DMS114 treated with DMSO at 0.1 percent for 48 hours (cell line): ENCODE measurements around the gene PKD1L1.
"Not testable (repeated sequence)": the region's sequence is repeated elsewhere in the genome, so short reads cannot be mapped to it uniquely, and the experiment has no call there.

ENCODE experiments used
- DNase-seq: peaks from one replicate; lab custom pipeline; 2025; ENCODE audit not compliant: unreplicated experiment; lab: John Stamatoyannopoulos, UW

Gene PKD1L1, protein sequence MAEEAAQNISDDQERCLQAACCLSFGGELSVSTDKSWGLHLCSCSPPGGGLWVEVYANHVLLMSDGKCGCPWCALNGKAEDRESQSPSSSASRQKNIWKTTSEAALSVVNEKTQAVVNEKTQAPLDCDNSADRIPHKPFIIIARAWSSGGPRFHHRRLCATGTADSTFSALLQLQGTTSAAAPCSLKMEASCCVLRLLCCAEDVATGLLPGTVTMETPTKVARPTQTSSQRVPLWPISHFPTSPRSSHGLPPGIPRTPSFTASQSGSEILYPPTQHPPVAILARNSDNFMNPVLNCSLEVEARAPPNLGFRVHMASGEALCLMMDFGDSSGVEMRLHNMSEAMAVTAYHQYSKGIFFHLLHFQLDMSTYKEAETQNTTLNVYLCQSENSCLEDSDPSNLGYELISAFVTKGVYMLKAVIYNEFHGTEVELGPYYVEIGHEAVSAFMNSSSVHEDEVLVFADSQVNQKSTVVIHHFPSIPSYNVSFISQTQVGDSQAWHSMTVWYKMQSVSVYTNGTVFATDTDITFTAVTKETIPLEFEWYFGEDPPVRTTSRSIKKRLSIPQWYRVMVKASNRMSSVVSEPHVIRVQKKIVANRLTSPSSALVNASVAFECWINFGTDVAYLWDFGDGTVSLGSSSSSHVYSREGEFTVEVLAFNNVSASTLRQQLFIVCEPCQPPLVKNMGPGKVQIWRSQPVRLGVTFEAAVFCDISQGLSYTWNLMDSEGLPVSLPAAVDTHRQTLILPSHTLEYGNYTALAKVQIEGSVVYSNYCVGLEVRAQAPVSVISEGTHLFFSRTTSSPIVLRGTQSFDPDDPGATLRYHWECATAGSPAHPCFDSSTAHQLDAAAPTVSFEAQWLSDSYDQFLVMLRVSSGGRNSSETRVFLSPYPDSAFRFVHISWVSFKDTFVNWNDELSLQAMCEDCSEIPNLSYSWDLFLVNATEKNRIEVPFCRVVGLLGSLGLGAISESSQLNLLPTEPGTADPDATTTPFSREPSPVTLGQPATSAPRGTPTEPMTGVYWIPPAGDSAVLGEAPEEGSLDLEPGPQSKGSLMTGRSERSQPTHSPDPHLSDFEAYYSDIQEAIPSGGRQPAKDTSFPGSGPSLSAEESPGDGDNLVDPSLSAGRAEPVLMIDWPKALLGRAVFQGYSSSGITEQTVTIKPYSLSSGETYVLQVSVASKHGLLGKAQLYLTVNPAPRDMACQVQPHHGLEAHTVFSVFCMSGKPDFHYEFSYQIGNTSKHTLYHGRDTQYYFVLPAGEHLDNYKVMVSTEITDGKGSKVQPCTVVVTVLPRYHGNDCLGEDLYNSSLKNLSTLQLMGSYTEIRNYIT (N-terminal part only)

DNA sequence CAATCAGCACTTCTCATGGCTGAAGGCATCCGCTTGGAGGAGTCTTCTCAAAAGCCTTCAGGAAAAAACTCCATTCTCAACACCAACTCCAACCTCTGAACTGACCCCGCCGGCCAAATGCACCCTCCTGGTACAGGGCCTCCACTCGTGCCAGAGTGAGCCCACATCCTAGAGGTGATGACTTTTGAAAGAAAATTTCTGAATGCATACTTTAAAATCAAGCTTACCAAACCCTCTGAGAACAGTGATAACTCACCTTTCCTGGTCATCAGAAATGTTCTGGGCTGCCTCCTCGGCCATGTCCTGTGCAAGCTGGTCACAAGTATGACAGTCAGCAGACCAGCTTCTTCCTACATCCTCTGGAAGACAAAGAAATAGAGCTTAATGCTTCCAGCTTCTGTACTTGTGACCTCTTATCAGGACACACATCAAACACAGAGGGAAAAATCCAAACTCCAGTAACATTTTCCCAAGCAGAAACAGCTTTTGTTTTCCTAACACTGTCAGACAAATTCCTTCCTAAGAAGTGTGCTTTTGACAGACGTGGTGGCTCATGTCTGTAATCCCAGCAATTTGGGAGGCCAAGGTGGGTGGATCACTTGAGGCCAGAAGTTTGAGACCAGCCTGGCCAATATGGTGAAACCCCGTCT, at the start of gene PKD1L1:
TSS of gene PKD1L1 (minus strand) at position 326 of the 650 bp plus-strand sequence. CDS start at position 300, 26 bp downstream.
- no peak for DNase-seq

DNA sequence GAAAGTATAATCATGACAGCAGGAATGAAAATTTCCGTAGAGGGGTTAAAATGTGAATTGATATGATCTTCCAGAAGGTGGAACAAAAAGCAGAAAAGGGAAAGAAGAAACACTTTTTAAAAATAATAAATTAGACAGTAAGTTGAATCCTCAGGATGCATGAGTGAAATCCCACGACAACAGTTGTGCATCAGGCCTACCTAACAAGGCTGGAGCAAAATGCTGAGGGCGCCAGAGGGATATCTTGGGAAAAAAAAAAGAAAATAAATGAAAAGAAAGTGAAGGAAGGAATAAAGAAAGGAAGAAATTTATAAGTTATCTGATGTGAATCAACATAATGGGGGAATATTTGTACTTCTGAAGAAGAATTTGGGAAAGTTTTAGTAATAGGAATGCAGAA, 44.2 kb upstream of the PKD1L1 start:
- no peak for DNase-seq

DNA sequence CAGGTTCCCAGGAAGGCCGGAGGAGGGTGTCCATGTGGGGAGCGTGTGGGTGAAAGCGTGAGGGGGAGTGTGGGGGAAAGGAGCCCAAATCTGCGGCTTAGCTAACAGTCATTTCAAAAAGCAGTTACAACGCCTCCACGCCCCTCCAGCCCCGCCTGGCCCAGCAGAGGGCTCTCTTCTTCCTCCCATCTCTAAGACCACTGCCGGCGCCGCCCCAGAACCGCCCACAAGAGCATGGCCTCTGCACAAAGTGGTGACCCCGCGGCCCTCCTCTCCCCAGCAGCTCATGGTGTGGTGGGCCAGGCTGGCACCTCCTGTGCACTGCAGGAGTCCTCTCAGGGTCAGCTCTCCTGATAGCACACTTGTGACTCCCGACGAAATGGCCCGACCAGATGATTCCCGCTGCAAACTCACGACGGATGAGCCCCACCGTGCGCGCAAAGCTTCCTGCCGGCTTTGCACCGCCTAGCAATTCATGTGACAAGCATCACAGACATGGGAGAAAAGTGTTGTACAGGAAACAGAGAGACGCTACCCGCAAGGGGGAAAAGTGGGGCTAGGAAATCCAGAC, 43.6 kb upstream of the PKD1L1 start:
- DNase-seq = peak; percentile 91

DNA sequence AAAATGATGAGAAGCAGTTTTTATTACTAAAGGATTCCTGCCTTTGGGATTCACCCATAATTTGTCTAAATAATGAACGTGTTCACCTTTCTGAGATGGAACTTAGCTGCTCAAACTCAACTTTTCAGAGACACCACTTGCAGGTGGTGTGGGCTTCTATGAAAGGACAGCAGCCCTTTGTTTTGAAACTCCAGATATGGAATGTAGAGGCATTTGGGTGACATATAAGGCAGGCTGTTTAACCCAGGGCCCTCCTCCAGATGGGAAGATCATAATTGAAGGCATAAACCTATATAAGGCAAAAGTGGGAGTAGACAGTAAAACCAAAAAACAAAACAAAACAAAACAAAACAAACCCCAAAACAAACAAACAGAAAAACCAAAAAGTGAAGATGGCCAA, 43.0 kb upstream of the PKD1L1 start:
- DNase-seq = no peak

DNA sequence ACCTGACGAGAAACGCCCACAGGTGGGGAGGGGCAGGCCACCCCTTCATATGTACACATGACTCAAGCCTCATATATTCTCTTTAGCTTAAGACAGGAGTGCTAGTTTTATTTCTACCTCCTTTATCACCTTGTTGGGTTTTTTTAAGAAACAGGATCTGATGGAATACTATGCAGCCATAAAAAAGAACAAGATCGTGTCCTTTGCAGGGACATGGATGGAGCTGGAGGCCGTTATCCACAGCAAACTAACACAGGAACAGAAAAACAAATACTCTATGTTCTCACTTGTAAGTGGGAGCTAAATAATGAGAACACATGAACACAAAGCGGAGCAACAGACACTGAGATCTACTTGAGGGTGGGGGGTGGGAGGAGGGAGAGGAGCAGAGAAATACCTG, 42.3 kb upstream of the PKD1L1 start:
- DNase-seq = no peak

DNA sequence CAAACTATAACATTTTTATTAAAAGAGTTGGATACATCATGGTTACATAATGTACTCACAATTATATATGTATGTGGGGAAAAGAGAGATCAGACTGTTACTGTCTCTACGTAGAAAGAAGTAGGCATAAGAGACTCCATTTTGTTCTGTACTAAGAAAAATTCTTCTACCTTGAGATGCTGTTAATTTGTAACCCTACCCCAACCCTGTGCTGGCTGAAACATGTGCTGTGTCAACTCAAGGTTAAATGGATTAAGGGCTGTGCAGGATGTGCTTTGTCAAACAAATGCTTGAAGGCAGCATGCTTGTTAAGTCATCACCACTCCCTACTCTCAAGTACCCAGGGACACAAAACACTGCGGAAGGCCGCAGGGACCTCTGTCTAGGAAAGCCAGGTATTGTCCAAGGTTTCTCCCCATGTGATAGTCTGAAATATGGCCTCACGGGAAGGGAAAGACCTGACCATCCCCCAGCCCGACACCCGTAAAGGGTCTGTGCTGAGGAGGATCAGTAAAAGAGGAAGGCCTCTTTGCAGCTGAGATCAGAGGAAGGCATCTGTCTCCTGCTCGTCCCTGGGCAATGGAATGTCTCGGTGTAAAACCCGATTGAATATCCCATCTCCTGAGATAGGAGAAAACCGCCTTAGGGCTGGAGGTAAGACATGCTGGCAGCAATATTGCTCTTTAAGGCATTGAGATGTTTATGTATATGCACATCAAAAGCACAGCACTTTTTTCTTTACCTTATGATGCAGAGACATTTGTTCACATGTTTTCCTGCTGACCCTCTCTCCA, 41.5 kb upstream of the PKD1L1 start:
- not testable (repeated sequence) for DNase-seq

DNA sequence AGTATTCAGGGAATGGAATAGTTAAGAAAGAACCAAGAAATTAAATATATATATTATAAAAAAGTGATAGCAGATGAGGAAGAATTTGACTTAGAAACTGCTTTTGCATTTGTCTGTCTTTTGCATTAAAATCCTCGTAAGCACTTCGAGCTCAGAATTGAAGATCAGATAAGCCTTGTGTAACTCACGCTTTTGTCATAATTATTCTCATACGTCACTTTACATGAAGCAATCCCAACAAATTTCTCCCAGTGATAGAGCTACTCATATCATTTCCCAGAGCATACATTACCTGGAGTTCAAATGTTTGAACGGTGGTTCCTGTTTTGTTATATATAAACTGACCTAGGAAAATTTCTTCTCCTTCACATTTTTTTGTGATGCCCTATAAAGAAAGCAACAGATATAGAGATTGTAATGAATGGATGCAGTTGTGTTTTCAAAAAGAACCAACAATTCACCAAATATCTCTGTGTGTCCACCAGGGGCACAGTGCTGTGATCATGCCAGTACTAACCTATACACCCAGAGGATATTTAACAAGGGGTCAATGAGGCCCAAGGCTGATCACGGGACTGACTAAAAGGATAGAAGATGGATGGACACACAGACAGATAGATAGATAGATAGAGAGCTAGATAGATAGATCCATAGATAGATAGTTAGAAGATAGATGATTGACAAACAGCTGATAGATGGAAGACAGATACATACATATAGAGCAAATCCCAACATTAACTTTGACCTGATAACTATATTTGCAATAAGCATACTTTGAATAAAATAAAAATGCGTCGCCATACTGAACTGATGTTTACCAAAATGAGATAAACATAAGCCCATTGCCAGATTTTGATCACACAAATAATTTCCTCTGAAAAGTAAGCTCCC, 40.5 kb upstream of the PKD1L1 start:
- DNase-seq = no peak

DNA sequence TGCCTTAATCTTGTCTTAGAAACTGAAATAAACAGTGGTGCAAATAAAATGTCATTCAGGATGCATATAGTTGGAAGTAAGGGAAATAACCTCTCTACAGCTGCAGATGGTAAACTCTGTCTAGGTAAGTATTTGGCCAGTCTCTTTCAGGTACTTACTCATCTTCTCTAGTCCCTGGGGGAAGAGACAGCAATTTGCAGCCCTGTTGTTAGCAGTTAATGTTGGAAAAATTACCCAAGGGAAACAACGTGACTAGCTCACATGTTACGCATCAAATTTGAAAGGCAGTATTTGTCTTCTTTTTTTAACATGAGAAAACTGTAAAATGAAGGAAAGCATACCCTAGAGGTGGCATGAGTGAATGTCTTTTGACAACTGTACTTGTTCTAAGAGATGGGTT, 34.3 kb upstream of the PKD1L1 start:
- DNase-seq = no peak

DNA sequence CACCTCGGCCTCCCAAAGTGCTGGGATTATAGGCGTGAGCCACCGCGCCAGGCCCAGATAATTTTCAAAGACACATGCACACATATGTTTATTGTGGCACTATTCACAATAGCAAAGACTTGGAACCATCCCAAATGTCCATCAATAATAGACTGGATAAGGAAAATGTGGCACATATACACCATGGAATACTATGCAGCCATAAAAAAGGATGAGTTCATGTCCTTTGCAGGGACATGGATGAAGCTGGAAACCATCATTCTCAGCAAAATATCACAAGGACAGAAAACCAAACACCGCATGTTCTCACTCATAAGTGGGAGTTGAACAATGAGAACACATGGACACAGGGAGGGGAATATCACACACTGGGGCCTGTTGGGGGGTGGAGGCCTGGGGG, 32.4 kb upstream of the PKD1L1 start:
- not testable (repeated sequence) for DNase-seq

DNA sequence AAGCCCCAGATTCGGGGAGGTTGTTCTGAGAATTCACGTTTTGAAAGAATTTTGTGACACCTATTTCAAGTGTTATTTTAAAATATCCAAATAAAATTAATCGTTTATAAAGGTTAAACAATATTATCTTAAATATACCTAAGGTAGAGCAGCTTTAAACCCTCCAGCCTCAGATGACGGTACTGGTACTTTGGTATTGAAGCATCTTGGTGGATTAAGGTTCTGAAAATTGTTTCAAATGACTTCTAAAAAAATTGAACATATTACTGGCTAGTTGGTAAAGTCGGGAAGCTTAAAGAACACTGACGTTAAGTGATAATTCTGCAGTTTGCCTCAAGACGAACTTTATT, 31.5 kb upstream of the PKD1L1 start:
- DNase-seq = no peak

DNA sequence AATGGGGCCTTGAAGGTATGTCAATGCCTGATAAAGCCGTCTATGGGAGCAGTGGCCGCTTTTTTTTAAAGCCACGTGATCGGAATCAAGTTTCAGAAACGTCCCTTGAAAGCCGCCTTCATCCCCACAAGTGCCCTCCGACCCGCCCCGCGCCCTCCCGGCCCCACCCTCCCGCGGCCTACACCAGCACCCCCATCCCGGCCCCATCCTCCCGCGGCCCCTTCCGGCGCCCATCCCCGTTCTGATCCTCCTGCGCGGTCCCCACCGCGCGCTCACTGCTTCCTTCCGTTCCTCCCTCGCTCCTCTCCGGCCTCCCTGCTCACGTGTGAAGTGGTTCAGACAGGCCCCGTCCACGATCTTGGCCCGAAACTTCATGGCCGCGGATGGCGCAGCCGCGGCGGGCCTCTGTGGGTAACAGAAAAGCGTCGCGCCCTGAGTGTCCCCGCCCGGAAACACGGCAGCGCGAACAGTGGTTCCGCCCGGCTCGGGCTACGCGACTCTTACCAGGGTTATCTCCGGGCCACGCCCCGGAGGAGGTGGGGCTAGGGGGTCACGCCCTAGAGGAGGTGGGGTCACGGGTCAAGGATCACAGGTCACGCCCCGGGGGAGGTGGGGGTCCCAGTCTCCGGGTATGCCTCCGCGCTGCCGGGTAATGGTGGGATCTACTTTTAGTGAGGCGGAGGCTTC, 31.0 kb upstream of the PKD1L1 start, which contains the start of gene HUS1:
TSS of gene HUS1 (minus strand) at position 471 of the 687 bp plus-strand sequence. CDS start at position 375, 96 bp downstream.
- peak; percentile 65 for DNase-seq

DNA sequence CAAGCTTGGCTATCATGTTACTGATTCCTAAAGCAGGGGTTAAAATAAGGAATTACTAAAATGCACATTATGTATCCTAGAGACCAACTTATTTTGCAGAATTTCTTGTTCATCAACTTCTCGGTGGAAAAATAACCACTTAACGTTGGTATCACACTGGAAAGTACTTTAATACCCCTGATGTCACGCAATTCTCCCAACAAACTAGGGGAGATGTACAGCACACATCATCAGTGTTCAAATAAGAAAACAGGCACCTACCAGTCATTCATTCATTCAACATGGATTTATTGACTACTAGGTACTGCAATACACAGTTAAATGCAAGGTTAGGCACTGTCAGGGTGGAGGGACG, 30.5 kb upstream of the PKD1L1 start:
- DNase-seq = no peak

DNA sequence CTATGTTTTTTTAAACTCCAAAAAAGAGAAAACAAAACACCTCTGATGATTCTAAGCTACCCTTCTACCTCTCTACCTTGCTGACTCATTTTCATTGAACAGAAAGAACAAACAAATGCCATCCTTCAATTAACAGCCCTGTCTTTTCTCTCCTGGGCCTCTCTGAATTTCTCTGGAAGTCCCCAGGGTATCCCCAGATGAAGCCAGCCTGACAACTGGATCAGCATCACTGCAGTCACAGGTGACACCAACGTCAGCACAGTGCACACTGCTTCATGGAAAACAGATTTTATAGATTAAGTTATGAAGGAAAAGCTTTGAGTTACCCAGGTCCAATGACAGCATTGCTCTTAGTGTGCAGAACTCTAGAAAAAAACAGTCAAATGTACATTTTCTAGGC, 25.5 kb upstream of the PKD1L1 start:
- DNase-seq = no peak

DNA sequence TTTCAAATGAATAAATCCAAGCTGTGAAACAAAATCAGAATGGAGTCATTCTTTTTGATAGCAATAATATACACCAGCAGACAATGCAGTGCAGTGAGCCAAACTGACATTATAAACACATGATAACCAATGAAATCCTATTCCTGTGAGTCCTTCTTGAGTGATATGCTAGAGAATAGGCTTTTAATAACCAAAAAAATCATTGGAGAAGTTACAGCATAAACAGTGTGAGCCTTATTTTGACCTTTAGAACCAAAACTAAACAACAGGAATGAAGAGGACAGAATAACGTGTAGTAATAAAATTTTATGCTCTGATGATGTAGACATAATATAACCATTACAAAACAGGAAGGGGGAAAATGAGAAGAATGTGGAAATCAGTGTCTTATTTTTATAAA, 22.5 kb upstream of the PKD1L1 start:
- no peak for DNase-seq

DNA sequence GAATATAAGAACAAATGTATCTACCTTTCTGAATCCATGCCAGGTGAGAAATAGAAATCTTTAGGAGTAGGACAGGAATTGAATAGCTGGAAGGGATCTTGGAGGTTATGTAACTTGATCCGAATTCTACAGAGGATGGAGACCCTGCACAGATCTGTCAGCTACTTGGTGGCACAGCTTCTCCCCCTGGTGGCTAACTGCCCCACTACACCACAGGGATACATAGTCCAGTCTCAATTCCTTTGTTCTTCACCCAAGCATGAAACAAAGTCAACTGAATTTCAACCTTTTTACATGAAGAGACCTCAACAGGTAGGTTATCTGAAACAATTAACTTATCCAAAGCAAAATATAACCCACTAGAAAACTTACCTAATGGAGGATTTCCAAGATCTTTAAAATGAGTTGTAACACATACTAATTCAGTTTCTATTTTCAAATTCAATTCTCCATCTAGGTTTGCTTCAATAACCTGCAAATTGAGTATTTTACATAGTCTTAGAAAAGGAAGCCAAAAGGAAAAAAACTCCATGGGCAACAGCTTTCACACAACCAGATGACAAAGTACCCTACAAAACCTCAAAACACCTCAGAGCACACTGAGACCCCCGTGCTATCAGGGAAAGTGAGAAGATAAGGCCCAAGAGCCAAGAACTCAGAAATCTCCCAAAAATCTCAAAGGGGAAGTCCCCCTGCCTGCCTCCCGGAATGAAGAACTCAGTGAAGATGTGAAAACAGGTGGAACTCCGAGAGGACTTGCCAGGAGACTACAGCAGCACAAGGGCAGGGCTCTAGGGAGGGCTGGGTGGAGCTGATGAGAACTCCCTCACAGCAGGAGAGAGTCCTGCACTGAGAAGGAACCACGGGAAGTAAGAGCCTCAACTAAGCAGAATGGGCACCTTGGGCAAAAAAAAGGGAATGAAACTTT, 20.8 kb upstream of the PKD1L1 start:
- peak; percentile 65 for DNase-seq

DNA sequence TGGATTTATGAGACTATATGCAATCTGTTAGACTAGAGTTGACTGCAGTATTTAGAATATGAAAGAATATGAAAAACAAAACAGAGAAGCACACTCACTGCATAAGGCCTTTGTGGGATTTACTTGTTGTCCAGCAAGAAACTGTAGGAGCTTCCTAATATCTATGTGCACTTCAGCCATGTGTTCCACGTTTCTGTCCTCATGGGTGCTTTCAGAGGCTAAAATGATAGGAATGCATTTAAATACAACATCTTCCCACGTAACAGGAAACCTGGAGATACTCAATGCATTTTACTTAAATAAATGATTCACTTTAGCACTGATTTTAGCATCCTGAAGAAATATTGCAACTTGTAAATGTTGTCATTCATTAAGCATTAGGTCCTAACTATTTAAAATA, 19.4 kb upstream of the PKD1L1 start:
- DNase-seq = no peak

DNA sequence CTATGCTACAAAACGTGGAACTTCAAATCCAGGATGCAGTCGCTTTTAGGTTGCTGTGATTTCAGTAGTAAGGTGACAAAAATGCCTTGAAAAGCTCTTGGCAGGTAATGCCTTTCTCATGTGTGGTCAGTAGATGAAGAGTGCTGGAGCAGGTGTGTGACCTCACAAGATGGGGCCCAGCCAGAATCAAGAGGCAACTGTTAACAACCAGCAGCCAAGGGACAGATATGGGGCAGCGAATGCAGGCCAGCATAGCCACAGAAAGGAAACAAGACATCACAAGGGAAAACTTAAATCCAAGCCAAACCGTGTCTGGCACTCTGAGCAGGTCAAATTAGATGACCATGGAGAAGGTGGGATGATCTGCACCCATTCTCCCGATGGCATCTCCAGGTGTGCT, 18.9 kb upstream of the PKD1L1 start:
- DNase-seq = no peak
